Natural killer cell (primary cell): ENCODE measurements around the gene TYW1. TPM values are rescaled to one million over a fixed set of nuclear protein-coding genes. Genes with fewer than 3 reads are reported as not detected.
"Not testable (repeated sequence)": the region's sequence is repeated elsewhere in the genome, so short reads cannot be mapped to it uniquely, and the experiment has no call there.

Source experiments
- ATAC-seq, 3 donors: fragments of 150-1000 bp in 2 of 3; fragments of 200-7000 bp in 1 of 3; cut with Tn5 transposase; 1 replicate in 1 of 3; 2 replicates in 2 of 3; pipeline ENCODE4 v1.10.0; 2021; ENCODE audit warnings: mild to moderate bottlenecking in 2 of 3, moderate library complexity in 2 of 3
- DNase-seq, 2 donors: peaks; one replicate each; pipeline versions ENCODE4 v3.0.0 to v3.0.0-alpha.2; 2013 to 2021; ENCODE audit warnings: mixed read lengths in 1 of 2
- H3K27ac ChIP-seq: one replicate; pipeline ENCODE4 v1.5.1; 2013; ENCODE audit warnings: mild to moderate bottlenecking, low read length
- H3K27me3 ChIP-seq: one replicate; pipeline ENCODE4 v1.6.1; 2013; ENCODE audit warnings: low read length; ENCODE audit not compliant: control insufficient read depth, insufficient read depth
- H3K36me3 ChIP-seq: one replicate; pipeline ENCODE4 v1.6.1; 2013; ENCODE audit warnings: low read length; ENCODE audit not compliant: control insufficient read depth, insufficient read depth
- H3K4me1 ChIP-seq: one replicate; pipeline ENCODE4 v1.6.1; 2013; ENCODE audit warnings: low read length; ENCODE audit not compliant: control insufficient read depth, insufficient read depth
- H3K4me3 ChIP-seq: one replicate; pipeline ENCODE4 v1.5.1; 2013; ENCODE audit warnings: low read length
- H3K9me3 ChIP-seq: one replicate; pipeline ENCODE4 v1.6.1; 2013; ENCODE audit warnings: low read length; ENCODE audit not compliant: control insufficient read depth, insufficient read depth
- H3K27ac Mint-ChIP-seq, 2 donors: one replicate each; pipeline ENCODE4 v1.8.0; 2022; ENCODE audit warnings: mild to moderate bottlenecking in 2 of 2, mixed read lengths in 2 of 2, moderate library complexity in 1 of 2
- H3K27me3 Mint-ChIP-seq, 2 donors: one replicate each; pipeline ENCODE4 v1.8.0; 2022; ENCODE audit warnings: low read depth in 2 of 2, mixed read lengths in 2 of 2
- H3K36me3 Mint-ChIP-seq: one replicate; pipeline ENCODE4 v1.8.0; 2022; ENCODE audit warnings: mixed read lengths
- H3K4me1 Mint-ChIP-seq, 2 donors: one replicate each; pipeline ENCODE4 v1.8.0; 2022; ENCODE audit warnings: mixed read lengths in 2 of 2
- H3K4me3 Mint-ChIP-seq: one replicate; pipeline ENCODE4 v1.8.0; 2022; ENCODE audit warnings: mild to moderate bottlenecking, moderate library complexity, mixed read lengths
- H3K9me3 Mint-ChIP-seq, 2 donors: one replicate each; pipeline ENCODE4 v1.8.0; 2022; ENCODE audit warnings: mixed read lengths in 2 of 2
- WGBS: methylation state at CpG from one replicate; pipeline ENCODE4 v1.1.7; 2013; ENCODE audit warnings: missing lambda C conversion rate; ENCODE audit not compliant: insufficient coverage; 5-methylcytosine and 5-hydroxymethylcytosine counted together
- intact Hi-C: fragments of 100-400 bp; cut with micrococcal nuclease; formaldehyde crosslinking; loops from one replicate; pipeline ENCODE4 v1.14.2; 2022
- total RNA-seq, 4 donors: library from RNA; stranded (reverse); fragments of 120-200 nt in 1 of 4; gene quantifications; one replicate each; pipeline versions ENCODE4 v1.2.3 to v1.2.4, GENCODE V29; 2013 to 2022
- TF ChIP-seq, protein P1 (sequence below): fragments of 200-600 bp; IDR thresholded peaks from one replicate; pipeline ENCODE4 v1.8.0; 2022; ENCODE audit warnings: antibody characterized with exemption

Gene TYW1
- total RNA-seq, 3 donors from 2014 or later (not counting 1 experiment from before 2014, with no cell fraction given): 16.6 to 27.0 (median 16.9) TPM

DNA sequence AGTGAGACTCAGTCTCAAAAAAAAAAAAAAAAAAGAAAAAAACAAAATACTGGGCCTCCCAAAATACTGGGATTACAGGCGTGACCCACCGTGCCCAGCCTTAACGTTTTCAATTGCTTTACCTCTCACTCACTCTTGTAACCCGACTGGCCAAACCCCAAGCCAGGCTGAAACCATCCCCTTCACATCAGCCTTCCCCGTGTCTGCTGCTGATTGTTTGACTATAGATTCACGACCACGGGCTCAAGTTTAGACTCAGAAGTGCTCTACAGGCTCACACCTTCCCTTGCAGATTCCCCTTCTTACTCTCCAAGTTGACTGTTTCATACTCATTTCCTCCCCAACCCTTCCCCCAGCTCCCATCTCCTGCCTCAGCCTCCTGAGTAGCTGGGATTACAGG is 22.3 kb downstream of the TYW1 start:
- Mint-ChIP-seq H3K27ac (no peak overlapping the region), H3K9me3 (no peaks in the 10 kb centered on the region), H3K4me3 (no peak overlapping the region), H3K27me3 (no peaks in the 10 kb centered on the region), H3K36me3 (peaks cover 7% of the 10 kb centered on the region), H3K4me1 (no peaks in the 10 kb centered on the region)
- Histone ChIP-seq H3K36me3 (peaks cover 41% of the 10 kb centered on the region), H3K4me1 (no peaks in the 10 kb centered on the region), H3K27ac (no peak overlapping the region), H3K9me3 (no peaks in the 10 kb centered on the region), H3K4me3 (no peak overlapping the region), H3K27me3 (no peaks in the 10 kb centered on the region)
- DNase-seq (no peak), ATAC-seq (no peak)
- TF ChIP-seq, protein P1, sequence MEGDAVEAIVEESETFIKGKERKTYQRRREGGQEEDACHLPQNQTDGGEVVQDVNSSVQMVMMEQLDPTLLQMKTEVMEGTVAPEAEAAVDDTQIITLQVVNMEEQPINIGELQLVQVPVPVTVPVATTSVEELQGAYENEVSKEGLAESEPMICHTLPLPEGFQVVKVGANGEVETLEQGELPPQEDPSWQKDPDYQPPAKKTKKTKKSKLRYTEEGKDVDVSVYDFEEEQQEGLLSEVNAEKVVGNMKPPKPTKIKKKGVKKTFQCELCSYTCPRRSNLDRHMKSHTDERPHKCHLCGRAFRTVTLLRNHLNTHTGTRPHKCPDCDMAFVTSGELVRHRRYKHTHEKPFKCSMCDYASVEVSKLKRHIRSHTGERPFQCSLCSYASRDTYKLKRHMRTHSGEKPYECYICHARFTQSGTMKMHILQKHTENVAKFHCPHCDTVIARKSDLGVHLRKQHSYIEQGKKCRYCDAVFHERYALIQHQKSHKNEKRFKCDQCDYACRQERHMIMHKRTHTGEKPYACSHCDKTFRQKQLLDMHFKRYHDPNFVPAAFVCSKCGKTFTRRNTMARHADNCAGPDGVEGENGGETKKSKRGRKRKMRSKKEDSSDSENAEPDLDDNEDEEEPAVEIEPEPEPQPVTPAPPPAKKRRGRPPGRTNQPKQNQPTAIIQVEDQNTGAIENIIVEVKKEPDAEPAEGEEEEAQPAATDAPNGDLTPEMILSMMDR: no peak
- intact Hi-C loops: no loop called here
- WGBS: 85% methylated on average over 7 of the region's 7 CpGs

DNA sequence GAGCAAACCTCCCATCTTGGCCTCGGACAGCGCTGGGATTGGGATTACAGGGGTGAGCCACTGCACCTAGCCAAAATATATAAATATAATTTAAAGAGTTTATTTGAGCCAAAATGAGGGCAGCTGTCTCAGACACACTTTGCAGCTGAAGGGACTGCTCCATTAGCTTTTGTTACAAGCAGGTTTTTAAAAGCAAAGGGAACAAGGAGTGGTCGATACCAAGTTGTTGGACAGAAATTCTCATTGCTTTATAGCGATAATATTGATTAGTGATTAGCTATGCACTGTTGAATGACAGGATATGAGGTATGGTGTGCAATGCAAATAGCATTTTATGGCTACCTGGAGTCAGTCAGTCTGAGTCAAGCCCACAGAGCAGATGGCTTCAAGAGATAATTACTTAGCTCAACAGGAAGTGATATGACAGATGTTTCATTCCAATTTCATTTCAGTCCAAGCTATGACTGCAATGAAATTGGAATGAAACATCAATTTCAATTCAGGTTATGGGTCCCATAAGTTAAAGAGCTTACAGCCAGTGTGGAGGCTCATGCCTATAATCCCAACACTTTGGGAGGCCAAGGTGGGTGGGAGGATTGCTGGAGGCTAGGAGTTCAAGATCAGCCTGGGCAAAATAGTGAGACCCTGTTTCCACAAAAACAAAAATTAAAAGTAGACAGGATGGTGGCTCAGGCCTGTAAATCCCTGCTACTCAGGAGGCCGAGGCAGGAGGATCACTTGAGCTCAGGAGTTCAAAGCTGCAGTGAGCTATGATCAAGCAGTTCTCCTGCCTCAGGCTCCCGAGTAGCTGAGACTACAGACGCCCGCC is 23.1 kb downstream of the TYW1 start:
- ATAC-seq: no peak
- Histone ChIP-seq H3K4me1 (no peaks in the 10 kb centered on the region), H3K9me3 (no peaks in the 10 kb centered on the region), H3K27ac (no peak overlapping the region), H3K27me3 (no peaks in the 10 kb centered on the region), H3K4me3 (no peak overlapping the region), H3K36me3 (peaks cover 36% of the 10 kb centered on the region)
- H3K27me3 Mint-ChIP-seq: no peaks in the 10 kb centered on the region
- peaks cover 7% of the 10 kb centered on the region for H3K36me3 Mint-ChIP-seq
- intact Hi-C loops: no loop called here
- no peak overlapping the region for H3K27ac Mint-ChIP-seq
- no peak for DNase-seq
- no peaks in the 10 kb centered on the region for H3K4me1 Mint-ChIP-seq
- WGBS: 83% methylated on average over 8 of the region's 8 CpGs
- TF ChIP-seq, protein P1: no peak
- no peak overlapping the region for H3K4me3 Mint-ChIP-seq
- H3K9me3 Mint-ChIP-seq: no peaks in the 10 kb centered on the region

DNA sequence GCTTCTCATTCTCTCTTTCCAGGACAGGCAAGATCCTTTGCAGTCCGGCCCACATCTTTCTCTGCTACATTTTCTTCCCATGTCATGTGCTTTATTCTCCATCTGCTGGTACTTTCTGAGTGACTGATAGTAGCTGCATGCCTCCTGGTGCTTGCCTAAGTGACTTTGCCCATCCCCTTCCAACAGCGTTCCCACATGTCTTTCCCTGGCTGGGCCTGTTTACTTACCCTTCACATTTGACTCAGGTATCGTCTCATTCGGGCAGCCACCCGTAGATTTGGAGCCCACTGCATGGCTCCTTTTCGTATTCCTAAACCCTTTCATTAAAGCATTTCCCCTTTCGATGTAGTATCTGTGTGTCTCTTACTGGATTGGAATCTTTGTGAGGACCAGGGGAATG is 24.6 kb downstream of the TYW1 start:
- Histone ChIP-seq H3K4me1 (no peaks in the 10 kb centered on the region), H3K36me3 (peaks cover 40% of the 10 kb centered on the region), H3K4me3 (no peak overlapping the region), H3K9me3 (no peaks in the 10 kb centered on the region), H3K27ac (no peak overlapping the region), H3K27me3 (no peaks in the 10 kb centered on the region)
- DNase-seq (no peak), ATAC-seq (no peak)
- no peak overlapping the region for H3K4me3 Mint-ChIP-seq
- no peaks in the 10 kb centered on the region for H3K27me3 Mint-ChIP-seq
- TF ChIP-seq, protein P1: no peak
- intact Hi-C loops: no loop called here
- no peaks in the 10 kb centered on the region for H3K4me1 Mint-ChIP-seq
- no peaks in the 10 kb centered on the region for H3K9me3 Mint-ChIP-seq
- H3K27ac Mint-ChIP-seq: no peak overlapping the region
- WGBS: 96% methylated on average over 7 of the region's 7 CpGs
- H3K36me3 Mint-ChIP-seq: peaks cover 14% of the 10 kb centered on the region

DNA sequence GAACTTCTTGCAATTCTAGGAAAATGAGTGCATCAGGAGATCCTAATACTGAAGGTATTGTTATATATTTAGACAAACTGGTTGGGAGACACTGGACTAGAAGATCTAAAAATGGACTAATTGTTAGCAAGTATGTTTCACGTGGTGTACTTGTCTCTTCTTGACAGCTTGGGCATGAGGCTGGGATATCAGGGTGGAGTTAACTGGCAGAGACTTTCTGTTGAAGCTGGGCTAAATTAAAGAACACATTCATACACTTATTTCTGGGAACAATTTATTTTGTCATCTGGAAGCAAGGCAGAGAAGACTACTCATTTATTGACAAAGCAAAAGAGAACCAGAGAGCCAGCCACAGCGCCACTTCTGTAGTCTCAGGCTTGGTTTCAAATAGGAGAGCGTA is 25.9 kb downstream of the TYW1 start:
- DNase-seq (no peak), ATAC-seq (no peak)
- H3K27me3 ChIP-seq: no peaks in the 10 kb centered on the region
- WGBS: 94% methylated on average over 3 of the region's 3 CpGs
- no peaks in the 10 kb centered on the region for H3K27me3 Mint-ChIP-seq
- intact Hi-C loops: no loop called here
- no peaks in the 10 kb centered on the region for H3K9me3 ChIP-seq
- H3K9me3 Mint-ChIP-seq: no peaks in the 10 kb centered on the region
- peaks cover 14% of the 10 kb centered on the region for H3K36me3 Mint-ChIP-seq
- H3K4me1 Mint-ChIP-seq: no peaks in the 10 kb centered on the region
- H3K27ac Mint-ChIP-seq: no peak overlapping the region
- TF ChIP-seq, protein P1: no peak
- no peak overlapping the region for H3K4me3 Mint-ChIP-seq
- no peaks in the 10 kb centered on the region for H3K4me1 ChIP-seq
- H3K27ac ChIP-seq: no peak overlapping the region
- H3K36me3 ChIP-seq: peaks cover 41% of the 10 kb centered on the region
- H3K4me3 ChIP-seq: no peak overlapping the region

DNA sequence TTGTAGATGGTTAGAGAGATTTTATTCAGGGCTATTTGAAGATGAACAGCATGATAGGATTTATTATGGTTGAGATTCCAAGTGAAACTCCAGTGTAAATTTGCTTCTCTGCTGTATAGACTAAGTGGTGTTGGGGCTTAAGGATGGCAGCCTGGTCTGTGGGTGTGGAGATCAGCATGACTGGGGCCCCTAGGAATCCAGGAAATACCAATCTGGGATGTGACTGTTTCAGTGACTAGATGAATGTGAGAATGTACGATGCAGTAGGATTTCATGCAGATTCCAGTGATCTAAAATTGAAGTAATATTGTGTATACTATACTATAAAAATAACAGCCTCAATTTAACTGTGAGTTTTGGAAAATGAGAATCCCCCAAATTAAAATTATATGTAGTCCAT is 28.8 kb downstream of the TYW1 start:
- H3K4me3 ChIP-seq, H3K4me3 Mint-ChIP-seq, H3K4me1 ChIP-seq, H3K27me3 Mint-ChIP-seq, H3K9me3 ChIP-seq, H3K27ac ChIP-seq, ATAC-seq, H3K27ac Mint-ChIP-seq, DNase-seq, H3K9me3 Mint-ChIP-seq, H3K27me3 ChIP-seq, intact Hi-C loops, H3K4me1 Mint-ChIP-seq: not testable (repeated sequence)
- peaks cover 29% of the 10 kb centered on the region for H3K36me3 ChIP-seq
- WGBS: no CpG with 5 or more reads among the region's 1 CpG
- peaks cover 14% of the 10 kb centered on the region for H3K36me3 Mint-ChIP-seq
